Neural crest cell (in vitro differentiated cells): ENCODE results near the gene HOXA6. TPM values are rescaled to one million over a fixed set of nuclear protein-coding genes. Genes with fewer than 3 reads are reported as not detected.

Experiments
- DNase-seq: peaks from one replicate; pipeline ENCODE4 v3.0.0; 2021; ENCODE audit warnings: low read depth, mixed read lengths, low spot score
- H3K27ac Mint-ChIP-seq: one replicate; pipeline ENCODE4 v1.8.0; 2021; ENCODE audit warnings: mild to moderate bottlenecking, mixed read lengths; ENCODE audit not compliant: unreplicated experiment
- H3K27me3 Mint-ChIP-seq: 2 replicates; pipeline ENCODE4 v1.8.0; 2021; ENCODE audit warnings: low read depth, mild to moderate bottlenecking, mixed read lengths
- H3K36me3 Mint-ChIP-seq: 2 replicates; pipeline ENCODE4 v1.8.0; 2021; ENCODE audit warnings: low read depth, mild to moderate bottlenecking, mixed read lengths
- H3K4me1 Mint-ChIP-seq: 2 replicates; pipeline ENCODE4 v1.8.0; 2021; ENCODE audit warnings: mixed read lengths
- H3K4me3 Mint-ChIP-seq: one replicate; pipeline ENCODE4 v1.8.0; 2021; ENCODE audit warnings: mild to moderate bottlenecking, mixed read lengths
- H3K9me3 Mint-ChIP-seq: 2 replicates; pipeline ENCODE4 v1.8.0; 2021; ENCODE audit warnings: mixed read lengths
- CTCF ChIP-seq: fragments of 200-600 bp; sonication (generic); conservative IDR thresholded peaks from 2 replicates; pipeline ENCODE4 v1.5.0; 2021; ENCODE audit warnings: antibody characterized with exemption, mild to moderate bottlenecking
- total RNA-seq: library from RNA; stranded (reverse); gene quantifications from 2 replicates; pipeline ENCODE4 v1.2.1, GENCODE V29; 2021

The HOXA6 gene
- total RNA-seq, 1 donor from 2014 or later = 1.6 TPM

- Mint-ChIP-seq H3K36me3 (peaks cover 3% of the 10 kb centered on the region), H3K27ac (no peak overlapping the region), H3K9me3 (no peaks in the 10 kb centered on the region), H3K4me1 (no peaks in the 10 kb centered on the region), H3K27me3 (peaks cover 95% of the 10 kb centered on the region), H3K4me3 (no peak overlapping the region)
- no peak for DNase-seq
- no peak for TF ChIP-seq CTCF
These were observed 30.8 kb upstream of the HOXA6 start for GRCh38 chr7:27178366-27178765.

GRCh38 chr7:27177795-27178320, 30.3 kb upstream of the HOXA6 start:
- Mint-ChIP-seq H3K36me3 (peaks cover 3% of the 10 kb centered on the region), H3K4me1 (no peaks in the 10 kb centered on the region), H3K4me3 (peak overlapping the region; percentile 17), H3K9me3 (no peaks in the 10 kb centered on the region), H3K27me3 (peaks cover 94% of the 10 kb centered on the region), H3K27ac (no peak overlapping the region)
- no peak for DNase-seq
- no peak for TF ChIP-seq CTCF

GRCh38 chr7:27176962-27177794, 29.6 kb upstream of the HOXA6 start:
- H3K4me3 Mint-ChIP-seq = peak overlapping the region; percentile 17
- peaks cover 94% of the 10 kb centered on the region for H3K27me3 Mint-ChIP-seq
- no peak overlapping the region for H3K27ac Mint-ChIP-seq
- H3K9me3 Mint-ChIP-seq = no peaks in the 10 kb centered on the region
- no peak for DNase-seq
- peaks cover 3% of the 10 kb centered on the region for H3K36me3 Mint-ChIP-seq
- H3K4me1 Mint-ChIP-seq = no peaks in the 10 kb centered on the region
- no peak for TF ChIP-seq CTCF

- Mint-ChIP-seq H3K36me3 (peaks cover 5% of the 10 kb centered on the region), H3K27ac (no peak overlapping the region), H3K4me1 (peaks cover 6% of the 10 kb centered on the region), H3K9me3 (no peaks in the 10 kb centered on the region), H3K4me3 (no peak overlapping the region), H3K27me3 (peaks cover 94% of the 10 kb centered on the region)
- TF ChIP-seq CTCF = no peak
- DNase-seq = no peak
These were observed 28.9 kb upstream of the HOXA6 start for GRCh38 chr7:27176524-27176845.

- TF ChIP-seq CTCF = no peak
- Mint-ChIP-seq H3K27ac (no peak overlapping the region), H3K27me3 (peaks cover 94% of the 10 kb centered on the region), H3K4me1 (peaks cover 8% of the 10 kb centered on the region), H3K36me3 (peaks cover 5% of the 10 kb centered on the region), H3K4me3 (no peak overlapping the region), H3K9me3 (no peaks in the 10 kb centered on the region)
- no peak for DNase-seq
These were observed 28.3 kb upstream of the HOXA6 start for GRCh38 chr7:27175626-27176523.
